D721Med (cell line): ENCODE data around the gene SH3RF3.
"Not testable (repeated sequence)": the region's sequence is repeated elsewhere in the genome, so short reads cannot be mapped to it uniquely, and the experiment has no call there.

Experiments used
- DNase-seq: peaks from one replicate; pipeline ENCODE4 v3.0.0; 2011; ENCODE audit warnings: low spot score; ENCODE audit not compliant: insufficient read length
- FAIRE-seq: peaks from 2 replicates; lab custom pipeline; 2011; peaks lifted over from hg19 to GRCh38; lab: Jason Lieb, UNC
- CTCF ChIP-seq: IDR thresholded peaks from 2 replicates; pipeline ENCODE4 v1.5.1; 2012; ENCODE audit warnings: mild to moderate bottlenecking, control low read depth; ENCODE audit not compliant: insufficient read depth; ENCODE audit errors: missing control alignments

The SH3RF3 gene

GRCh38 chr2:109098251-109098920 is 30.6 kb upstream of the SH3RF3 start:
- no peak for TF ChIP-seq CTCF
- FAIRE-seq (no peak), DNase-seq (no peak)

GRCh38 chr2:109098921-109099273 is 30.1 kb upstream of the SH3RF3 start:
- TF ChIP-seq CTCF, result no peak
- FAIRE-seq, result no peak
- no peak for DNase-seq

GRCh38 chr2:109102588-109103233 is 26.3 kb upstream of the SH3RF3 start:
- TF ChIP-seq CTCF, result no peak
- no peak for FAIRE-seq
- no peak for DNase-seq

GRCh38 chr2:109105113-109105512 is 23.9 kb upstream of the SH3RF3 start:
- FAIRE-seq (no peak), DNase-seq (no peak)
- TF ChIP-seq CTCF, result no peak

GRCh38 chr2:109108740-109109139 is 20.3 kb upstream of the SH3RF3 start:
- FAIRE-seq (no peak), DNase-seq (no peak)
- no peak for TF ChIP-seq CTCF

- FAIRE-seq (no peak), DNase-seq (no peak)
- no peak for TF ChIP-seq CTCF
Measured at GRCh38 chr2:109109342-109109741, 19.7 kb upstream of the SH3RF3 start.

GRCh38 chr2:109110170-109110569 is 18.8 kb upstream of the SH3RF3 start:
- FAIRE-seq (no peak), DNase-seq (no peak)
- no peak for TF ChIP-seq CTCF

- not testable (repeated sequence) for FAIRE-seq
Measured at GRCh38 chr2:109117181-109117580, 11.8 kb upstream of the SH3RF3 start.

More at GRCh38 chr2:109117181-109117580, 11.8 kb upstream of the SH3RF3 start:
- not testable (repeated sequence) for DNase-seq
